HG02885 (cell line): ENCODE results near the gene RAD23A.
"Not testable (repeated sequence)": the region's sequence is repeated elsewhere in the genome, so short reads cannot be mapped to it uniquely, and the experiment has no call there.

ENCODE experiments used
- ATAC-seq: cut with Tn5 transposase; IDR thresholded peaks from one replicate; pipeline ENCODE4 v1.9.1; 2021; ENCODE audit warnings: mild to moderate bottlenecking; ENCODE audit not compliant: unreplicated experiment, poor library complexity

The RAD23A gene

DNA sequence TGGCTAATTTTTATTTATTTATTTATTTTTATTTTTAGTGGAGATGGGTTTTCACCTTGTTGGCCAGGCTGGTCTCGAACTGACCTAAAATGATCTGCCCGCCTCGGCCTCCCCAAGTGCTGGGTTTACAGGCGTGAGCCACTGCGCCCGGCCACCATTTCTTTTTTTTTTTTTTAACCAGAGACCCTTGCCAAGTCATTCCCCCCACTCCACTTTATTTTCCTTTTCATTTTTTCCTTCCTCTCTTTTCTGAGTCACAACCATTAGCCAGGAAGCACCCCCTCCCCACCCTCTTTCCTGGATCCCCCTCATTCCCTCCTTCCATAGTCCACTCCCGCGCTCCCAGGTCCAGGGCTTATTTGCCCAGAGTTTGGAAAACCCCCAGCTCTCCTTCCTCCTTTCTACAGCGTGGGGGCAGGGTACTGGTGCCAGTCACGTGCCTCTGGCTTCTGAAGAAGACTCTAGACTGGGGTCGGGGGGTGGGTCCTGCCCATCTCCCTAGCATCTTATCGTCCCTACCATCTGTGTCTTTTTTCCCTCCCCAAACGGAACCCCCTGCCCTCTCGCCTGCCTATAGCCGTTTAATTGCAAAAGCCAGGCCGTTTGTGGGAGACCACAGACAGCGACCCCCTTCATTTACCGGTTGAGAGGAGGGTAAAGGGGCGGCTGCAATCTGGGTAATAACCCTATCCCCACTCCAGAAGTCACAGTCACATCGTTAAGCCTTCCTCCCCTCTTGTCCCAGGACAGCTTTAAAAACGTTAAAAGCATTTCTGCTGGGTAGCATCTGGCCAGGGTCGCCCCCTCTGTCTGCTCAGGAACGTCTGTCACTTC lies 8.4 kb upstream of the RAD23A start:
- no peak for ATAC-seq

DNA sequence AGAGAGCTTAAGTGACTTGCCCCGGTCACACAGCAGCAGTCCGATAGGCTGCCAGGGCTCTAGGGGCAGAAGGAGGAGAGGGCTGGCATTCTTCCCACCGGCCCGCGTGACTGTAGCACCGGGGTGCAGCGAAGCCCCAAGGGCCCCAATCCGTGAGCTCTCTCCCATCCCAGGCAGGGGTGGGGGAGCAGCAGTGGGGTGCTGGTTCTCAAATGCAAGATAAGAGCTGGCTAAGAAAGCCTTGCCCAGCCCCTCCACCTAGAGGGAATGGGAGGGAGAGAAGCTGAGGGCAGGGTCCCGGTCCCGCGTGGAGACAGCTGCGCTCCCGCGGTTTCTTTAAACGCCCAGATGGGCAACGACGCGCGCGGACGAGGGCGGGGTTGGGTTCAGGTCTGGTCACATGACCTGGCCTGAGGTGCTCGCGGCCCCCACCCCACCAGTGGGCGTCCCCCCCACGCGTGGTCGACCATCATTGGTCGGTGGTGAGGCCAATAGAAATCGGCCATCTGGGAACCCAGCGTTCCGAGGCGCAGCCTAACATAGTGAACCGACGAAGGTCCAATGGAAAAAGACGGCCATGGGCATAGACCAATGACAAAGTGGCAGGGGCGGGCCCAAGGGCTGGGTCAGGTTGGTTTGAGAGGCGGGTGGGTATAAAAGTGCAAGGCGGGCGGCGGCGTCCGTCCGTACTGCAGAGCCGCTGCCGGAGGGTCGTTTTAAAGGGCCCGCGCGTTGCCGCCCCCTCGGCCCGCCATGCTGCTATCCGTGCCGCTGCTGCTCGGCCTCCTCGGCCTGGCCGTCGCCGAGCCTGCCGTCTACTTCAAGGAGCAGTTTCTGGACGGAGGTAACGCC lies 7.5 kb upstream of the RAD23A start, which contains the start of gene CALR:
Gene CALR, plus strand, starts transcription at position 683 of the 852 bp plus-strand sequence. Its CDS starts 71 bp downstream, at position 754.
- ATAC-seq, result peak; percentile 89

DNA sequence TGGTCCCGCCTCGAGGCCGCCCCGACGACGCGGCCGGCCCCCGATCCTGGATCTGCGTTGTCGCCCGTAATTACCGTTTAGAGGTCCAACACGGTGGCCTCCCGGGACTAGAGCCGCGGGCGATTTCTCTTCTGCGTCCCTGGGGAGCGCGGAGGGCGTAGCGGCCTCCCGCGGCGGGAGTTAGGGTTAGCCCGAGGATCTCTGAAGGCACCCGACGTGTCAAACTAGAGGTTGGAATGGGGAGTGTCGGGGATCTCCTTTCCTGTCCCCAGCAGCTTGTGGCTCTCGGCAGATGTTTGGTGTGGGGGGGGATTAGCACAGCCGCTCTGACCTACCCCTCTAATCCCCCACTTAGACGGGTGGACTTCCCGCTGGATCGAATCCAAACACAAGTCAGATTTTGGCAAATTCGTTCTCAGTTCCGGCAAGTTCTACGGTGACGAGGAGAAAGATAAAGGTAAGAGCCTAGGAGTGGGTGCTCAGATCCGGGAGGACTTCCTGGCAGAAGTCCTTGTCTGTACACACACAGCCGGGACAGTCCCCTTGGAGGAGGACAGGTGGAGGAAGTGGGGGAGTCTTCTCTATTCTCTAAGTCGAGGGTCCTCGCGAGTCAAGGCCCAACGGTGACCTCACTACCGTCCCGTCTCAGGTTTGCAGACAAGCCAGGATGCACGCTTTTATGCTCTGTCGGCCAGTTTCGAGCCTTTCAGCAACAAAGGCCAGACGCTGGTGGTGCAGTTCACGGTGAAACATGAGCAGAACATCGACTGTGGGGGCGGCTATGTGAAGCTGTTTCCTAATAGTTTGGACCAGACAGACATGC lies 6.7 kb upstream of the RAD23A start:
- ATAC-seq, result no peak

DNA sequence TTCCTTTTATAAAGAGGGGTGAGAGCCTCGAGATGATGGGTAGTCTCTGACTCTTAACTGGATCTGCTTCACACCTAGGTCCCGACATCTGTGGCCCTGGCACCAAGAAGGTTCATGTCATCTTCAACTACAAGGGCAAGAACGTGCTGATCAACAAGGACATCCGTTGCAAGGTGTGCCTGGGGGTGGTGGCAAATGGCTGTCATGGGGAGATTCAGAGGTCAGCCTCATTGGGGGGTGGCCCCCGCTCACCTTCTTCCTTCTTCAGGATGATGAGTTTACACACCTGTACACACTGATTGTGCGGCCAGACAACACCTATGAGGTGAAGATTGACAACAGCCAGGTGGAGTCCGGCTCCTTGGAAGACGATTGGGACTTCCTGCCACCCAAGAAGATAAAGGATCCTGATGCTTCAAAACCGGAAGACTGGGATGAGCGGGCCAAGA lies 5.7 kb upstream of the RAD23A start:
- no peak for ATAC-seq

DNA sequence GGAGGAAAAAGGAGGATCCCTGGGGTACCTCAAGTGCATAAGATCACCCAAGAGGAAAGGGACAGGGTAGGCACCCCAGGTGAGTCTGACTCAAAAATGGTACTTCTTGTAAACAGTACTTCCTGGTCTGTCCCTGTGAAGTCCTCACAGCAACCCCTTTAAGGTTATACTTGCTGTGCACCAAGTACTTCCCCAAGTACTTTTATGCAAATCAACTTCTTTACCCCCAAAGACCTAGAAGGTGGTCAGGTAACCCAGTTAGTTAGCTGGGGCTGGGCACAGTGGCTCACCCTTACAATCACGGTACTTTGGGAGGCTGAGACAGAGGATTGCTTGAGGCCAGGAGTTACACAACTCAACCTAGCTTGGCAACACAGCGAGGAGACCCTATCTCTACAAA lies 4.8 kb upstream of the RAD23A start:
- no peak for ATAC-seq

DNA sequence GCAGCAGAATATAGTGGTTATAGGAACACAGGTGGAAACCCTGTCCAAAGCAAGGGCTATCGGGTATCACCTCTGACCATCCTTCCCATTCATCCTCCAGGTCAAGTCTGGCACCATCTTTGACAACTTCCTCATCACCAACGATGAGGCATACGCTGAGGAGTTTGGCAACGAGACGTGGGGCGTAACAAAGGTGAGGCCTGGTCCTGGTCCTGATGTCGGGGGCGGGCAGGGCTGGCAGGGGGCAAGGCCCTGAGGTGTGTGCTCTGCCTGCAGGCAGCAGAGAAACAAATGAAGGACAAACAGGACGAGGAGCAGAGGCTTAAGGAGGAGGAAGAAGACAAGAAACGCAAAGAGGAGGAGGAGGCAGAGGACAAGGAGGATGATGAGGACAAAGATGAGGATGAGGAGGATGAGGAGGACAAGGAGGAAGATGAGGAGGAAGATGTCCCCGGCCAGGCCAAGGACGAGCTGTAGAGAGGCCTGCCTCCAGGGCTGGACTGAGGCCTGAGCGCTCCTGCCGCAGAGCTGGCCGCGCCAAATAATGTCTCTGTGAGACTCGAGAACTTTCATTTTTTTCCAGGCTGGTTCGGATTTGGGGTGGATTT lies 2.1 kb upstream of the RAD23A start:
- no peak for ATAC-seq

DNA sequence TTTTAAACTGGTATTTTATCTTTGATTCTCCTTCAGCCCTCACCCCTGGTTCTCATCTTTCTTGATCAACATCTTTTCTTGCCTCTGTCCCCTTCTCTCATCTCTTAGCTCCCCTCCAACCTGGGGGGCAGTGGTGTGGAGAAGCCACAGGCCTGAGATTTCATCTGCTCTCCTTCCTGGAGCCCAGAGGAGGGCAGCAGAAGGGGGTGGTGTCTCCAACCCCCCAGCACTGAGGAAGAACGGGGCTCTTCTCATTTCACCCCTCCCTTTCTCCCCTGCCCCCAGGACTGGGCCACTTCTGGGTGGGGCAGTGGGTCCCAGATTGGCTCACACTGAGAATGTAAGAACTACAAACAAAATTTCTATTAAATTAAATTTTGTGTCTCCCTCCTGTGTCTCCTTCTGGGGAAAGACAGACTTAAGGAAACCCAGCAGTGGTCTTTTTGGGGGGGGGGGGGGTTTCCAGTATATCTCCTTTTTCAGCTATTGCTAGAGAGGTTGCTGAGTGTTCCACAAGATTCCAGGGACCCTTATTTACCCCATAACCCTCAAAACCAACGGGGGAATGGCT lies 1.5 kb upstream of the RAD23A start:
- no peak for ATAC-seq

DNA sequence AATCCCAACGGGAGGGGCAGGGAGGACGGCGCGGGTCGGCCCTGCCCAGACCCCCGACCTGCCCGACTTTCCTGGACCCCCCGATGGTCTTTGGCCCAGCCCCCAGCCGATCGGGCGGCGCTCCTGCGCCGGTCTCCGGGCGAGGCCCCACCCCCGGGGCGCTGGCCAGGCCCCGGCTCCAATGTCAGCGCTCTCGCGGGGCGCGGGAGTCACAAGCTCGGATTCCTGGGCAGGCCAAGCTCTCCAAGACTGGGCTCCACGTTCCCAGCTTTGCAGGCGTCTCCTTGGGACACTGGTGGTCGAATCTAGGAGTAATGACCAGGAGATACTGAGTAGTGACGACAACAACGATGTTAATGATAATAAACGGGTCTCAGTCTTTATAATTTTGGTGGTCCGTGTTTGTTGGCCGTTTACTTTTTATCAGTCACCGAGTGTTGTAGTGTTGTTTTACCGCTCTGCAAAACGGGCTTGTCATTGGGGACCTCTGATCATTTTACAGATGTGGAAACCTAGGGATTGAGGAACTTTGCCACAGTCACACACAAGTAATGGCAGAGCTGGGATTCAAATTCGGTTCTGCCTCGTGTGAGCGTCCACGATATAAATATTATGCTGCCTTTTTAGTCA lies 545 bp downstream of the RAD23A start:
- ATAC-seq, result peak; percentile 43

DNA sequence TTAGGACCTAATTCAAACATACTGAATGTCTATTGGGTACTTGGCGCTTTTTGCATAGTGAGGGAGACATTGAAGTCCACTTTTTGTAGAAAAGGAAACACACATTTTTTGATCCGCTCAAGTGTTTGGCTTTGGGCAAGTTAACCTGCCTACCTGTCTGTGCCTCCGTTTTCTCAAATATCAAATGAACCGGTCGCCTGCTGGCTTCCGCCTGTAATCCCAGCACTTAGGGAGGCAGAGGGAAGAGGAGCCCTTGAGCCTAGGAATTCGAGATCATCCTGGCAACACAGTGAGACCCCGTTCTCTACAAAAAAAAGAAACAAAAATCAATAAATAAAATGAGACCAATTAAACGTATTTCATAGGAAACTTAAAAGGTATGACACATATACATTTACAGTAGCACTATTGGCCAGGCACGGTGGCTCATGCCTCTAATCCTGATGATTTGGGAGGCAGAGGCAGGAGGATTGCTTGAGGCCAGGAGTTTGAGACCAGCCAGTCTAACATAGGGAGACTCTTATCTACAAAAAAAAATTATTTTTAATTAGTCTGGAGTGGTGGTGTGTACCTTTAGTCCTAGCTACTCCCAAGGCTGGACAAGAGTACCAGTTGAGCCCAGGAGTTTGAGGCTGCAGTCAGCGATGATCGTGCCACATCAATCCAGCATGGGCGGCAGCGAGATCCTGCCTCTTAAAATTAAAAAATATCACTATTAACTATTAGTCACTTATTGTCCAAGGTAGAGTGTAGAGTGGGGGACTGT lies 1.3 kb downstream of the RAD23A start:
- no peak for ATAC-seq

DNA sequence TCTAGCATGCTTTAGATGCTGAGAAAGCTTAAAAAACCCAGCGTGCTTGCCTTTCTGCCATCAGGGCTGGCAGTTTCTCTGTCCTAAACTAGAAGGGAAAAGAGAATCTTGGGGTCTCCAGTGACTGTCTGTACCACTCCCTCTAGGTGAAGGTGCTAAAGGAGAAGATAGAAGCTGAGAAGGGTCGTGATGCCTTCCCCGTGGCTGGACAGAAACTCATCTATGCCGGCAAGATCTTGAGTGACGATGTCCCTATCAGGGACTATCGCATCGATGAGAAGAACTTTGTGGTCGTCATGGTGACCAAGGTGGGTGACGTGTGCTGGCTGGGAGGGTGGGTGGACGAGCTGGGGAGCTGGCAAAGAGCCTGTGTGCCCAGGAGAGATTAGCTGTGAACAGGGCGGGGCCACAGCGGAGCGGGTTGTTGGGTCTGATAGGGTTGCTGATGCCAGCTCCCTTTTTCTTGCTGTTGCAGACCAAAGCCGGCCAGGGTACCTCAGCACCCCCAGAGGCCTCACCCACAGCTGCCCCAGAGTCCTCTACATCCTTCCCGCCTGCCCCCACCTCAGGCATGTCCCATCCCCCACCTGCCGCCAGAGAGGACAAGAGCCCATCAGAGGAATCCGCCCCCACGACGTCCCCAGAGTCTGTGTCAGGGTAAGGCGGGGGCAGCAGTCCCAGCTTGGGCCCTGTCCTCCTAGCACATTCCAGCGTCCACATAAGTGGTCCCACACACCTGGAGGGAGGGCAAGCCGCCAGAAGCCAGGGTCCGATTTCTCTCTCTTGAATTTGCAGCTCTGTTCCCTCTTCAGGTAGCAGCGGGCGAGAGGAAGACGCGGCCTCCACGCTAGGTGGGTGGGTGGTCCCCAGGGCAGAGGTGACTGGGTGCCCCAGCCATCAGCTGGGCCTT lies 2.3 kb downstream of the RAD23A start:
- ATAC-seq, result no peak

DNA sequence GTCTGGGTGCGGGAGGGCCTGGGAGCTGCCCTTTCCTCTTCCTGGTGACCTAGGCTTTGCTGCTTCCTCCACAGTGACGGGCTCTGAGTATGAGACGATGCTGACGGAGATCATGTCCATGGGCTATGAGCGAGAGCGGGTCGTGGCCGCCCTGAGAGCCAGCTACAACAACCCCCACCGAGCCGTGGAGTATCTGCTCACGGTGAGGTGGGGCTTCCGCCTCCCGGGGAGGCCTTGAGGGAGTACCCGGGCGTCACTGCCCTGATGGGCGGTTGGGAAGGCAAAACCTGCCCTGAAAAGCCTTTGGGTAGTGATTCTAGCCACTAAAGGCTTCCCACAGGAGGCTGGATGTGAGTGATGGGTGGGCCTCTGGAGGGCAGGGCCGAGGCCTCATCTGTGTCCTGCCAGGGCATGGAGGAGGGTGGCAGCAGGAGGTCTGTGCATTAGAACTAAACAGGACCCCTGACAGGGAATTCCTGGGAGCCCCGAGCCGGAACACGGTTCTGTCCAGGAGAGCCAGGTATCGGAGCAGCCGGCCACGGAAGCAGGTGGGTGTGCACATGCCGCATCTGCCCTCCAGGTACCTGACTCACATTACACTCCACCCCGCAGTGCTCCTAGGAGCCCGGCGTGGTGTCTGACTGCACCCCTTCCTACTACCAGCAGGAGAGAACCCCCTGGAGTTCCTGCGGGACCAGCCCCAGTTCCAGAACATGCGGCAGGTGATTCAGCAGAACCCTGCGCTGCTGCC lies 3.1 kb downstream of the RAD23A start:
- ATAC-seq, result no peak

DNA sequence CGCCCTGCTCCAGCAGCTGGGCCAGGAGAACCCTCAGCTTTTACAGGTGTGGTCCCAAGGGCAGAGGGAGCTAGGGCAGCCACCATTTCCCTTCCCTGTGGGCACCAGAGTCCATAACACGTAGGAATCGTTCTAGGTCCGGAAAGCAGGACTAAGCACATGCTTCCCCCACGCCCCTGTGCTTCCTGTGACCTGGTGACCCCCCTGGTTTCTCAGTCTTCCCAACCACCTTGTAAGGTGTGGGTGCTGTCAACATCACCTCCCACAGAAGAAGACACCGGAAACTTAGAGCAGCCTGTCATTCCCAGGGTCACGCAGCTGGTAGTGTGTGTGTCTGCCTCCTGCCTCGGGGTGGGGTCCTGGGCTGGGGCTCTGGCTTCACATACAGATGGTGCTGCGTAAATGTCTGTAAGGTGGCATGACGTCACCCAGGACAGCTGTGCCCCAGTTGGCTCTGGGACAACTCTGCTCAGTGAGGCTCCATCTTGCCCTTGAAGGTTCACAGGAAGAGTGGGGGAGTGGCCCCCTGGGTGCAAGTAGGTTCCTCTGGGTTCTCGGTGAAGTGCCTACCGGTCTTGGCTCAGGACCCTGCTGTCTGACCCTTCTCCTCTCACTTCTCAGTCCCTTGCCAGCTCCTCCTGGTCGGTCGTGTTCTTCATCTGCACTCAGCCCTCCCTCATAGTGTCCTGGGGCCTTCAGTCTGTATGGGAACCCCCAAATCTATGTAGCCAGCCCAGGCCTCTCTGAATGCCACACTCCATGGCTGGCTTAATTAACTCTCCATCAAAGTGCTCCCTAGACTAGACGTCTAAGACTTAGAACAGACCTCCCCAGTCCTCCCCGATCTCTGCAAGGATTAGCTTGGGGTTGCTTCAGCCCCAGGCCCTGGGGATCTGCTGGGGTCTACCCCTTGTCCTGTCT lies 4.0 kb downstream of the RAD23A start:
- no peak for ATAC-seq

DNA sequence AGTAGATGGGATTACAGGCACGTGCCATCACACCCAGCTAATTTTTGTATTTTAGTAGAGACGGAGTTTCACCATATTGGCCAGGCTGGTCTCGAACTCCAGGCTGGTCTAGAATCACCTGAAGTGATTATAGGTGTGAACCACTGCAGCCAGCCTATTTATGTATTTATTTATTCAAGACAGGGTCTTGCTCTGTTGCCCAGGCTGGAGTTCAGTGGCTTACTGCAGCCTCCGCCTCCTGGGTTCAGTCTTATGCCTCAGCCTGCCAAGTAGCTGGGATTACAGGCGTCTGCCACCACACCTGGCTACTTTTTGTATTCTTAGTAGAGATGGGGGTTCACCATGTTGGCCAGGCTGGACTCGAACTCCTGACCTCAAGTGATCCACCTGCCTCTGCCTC lies 6.4 kb downstream of the RAD23A start:
- not testable (repeated sequence) for ATAC-seq

DNA sequence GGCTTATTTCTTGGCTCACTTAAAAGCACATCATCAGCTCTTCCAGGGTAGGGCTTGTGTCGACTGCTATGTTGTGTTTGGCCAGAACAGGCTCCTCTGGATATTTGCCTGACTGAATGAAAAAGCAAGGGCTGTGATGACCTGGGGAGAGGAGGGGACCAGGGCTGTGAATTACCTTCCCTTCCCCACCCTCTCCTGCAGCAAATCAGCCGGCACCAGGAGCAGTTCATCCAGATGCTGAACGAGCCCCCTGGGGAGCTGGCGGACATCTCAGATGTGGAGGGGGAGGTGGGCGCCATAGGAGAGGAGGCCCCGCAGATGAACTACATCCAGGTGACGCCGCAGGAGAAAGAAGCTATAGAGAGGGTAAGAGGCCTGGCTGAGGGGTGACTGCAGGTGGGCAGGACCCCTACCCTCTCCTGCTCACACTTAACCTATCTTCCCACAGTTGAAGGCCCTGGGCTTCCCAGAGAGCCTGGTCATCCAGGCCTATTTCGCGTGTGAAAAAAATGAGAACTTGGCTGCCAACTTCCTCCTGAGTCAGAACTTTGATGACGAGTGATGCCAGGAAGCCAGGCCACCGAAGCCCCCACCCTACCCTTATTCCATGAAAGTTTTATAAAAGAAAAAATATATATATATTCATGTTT lies 7.0 kb downstream of the RAD23A start:
- no peak for ATAC-seq

DNA sequence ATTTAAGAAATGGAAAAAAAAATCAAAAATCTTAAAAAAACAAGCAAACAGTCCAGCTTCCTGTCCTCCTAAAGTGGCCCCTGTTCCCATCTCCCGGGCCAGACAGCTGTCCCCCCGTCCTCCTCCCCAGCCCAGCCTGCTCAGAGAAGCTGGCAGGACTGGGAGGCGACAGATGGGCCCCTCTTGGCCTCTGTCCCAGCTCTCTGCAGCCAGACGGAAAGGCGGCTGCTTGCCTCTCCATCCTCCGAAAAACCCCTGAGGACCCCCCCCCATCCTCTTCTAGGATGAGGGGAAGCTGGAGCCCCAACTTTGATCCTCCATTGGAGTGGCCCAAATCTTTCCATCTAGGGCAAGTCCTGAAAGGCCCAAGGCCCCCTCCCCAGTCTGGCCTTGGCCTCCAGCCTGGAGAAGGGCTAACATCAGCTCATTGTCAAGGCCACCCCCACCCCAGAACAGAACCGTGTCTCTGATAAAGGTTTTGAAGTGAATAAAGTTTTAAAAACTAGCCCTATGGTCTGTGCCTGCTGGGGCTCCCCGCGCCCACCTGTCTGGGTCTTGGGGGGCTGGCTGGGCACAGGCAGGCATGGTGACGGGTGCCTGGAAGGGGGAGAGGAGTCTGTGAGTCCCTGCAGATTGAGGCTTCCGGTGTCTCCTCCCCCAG lies 7.6 kb downstream of the RAD23A start:
- ATAC-seq, result no peak
